SK-N-MC (cell line): ENCODE data around the gene SMYD3.

Source experiments
- EZH2 ChIP-seq: fragments of 200-600 bp; sonication (generic); IDR thresholded peaks from one replicate; pipeline ENCODE4 v1.6.1; 2017; ENCODE audit warnings: antibody characterized with exemption
- FOXP2 ChIP-seq: optimal IDR thresholded peaks from 2 replicates; pipeline ENCODE3; 2011; ENCODE audit warnings: mild to moderate bottlenecking, moderate library complexity; ENCODE audit not compliant: insufficient read depth; ENCODE audit errors: extremely low read length, control extremely low read depth
- POLR2AphosphoS5 ChIP-seq: IDR thresholded peaks from 2 replicates; pipeline ENCODE4 v1.6.1; 2012; ENCODE audit warnings: mild to moderate bottlenecking, low read depth, low read length, borderline replicate concordance

GRCh38 chr1:246295968-246296367 lies 211.1 kb downstream of the SMYD3 start:
- TF ChIP-seq EZH2, result no peak
- no peak for TF ChIP-seq POLR2AphosphoS5
- no peak for TF ChIP-seq FOXP2
